ENCODE results near the gene RNF212. TPM values are rescaled to one million over a fixed set of nuclear protein-coding genes. Genes with fewer than 3 reads are reported as not detected.
A peak's percentile ranks its signal among the peaks of the same experiment; 100 is the strongest.

The RNF212 gene
- total RNA-seq, 1 donor from 2014 or later: 6.9 TPM

DNA sequence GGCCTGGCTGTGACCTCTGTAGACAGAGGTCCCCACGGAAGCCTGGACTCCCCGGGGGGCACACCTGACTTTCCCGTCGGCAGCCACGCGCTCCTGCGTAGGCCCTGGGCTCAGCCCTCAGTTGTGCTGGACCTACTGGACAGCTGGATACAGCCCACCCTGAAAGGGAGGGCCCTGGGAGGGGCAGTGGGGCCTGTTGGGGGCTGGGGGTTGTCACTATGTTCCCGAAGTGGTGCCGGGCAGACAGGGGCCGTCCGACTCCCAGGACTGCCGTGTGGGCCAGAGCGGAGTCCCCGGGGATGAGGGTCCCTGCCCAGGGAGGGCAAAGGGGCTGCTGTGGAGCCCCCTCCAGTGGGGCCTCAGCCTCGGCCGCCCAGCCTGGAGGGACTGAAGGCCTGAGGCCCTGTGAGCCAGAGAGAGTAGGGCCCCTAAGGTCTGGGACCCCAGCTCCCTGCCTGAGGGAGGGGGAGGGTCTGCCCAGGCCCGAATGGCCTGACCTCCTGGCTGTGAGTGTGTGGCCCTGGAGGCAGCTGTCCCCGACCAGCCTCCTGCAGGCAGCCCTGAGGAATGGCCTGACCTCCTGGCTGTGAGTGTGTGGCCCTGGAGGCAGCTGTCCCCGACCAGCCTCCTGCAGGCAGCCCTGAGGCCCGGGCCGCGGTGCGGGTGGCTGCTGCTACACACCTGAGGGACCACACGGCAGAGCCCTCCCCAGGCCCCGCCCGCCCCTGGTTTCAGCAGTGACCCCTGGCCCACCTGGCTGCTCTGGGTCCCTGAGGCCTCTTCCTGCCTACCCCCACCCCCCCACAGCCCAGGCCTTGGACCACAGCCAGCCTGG is 76.2 kb downstream of the RNF212 start:
- DNase-seq (no peak), ATAC-seq (no peak)
- TF ChIP-seq CTCF (IDR thresholded peaks at IDR 0.05): no peak
- Histone ChIP-seq H3K27ac (no peak overlapping the region), H3K27me3 (peaks cover 9% of the 10 kb centered on the region), H3K4me3 (no peak overlapping the region), H3K36me3 (no peaks in the 10 kb centered on the region), H3K4me1 (peaks cover 14% of the 10 kb centered on the region), H3K9me3 (no peaks in the 10 kb centered on the region)
- intact Hi-C loops (cut with DNase I): no loop called here

- H3K4me1 ChIP-seq: peaks cover 4% of the 10 kb centered on the region
- ATAC-seq (no peak), DNase-seq (no peak)
- no peaks in the 10 kb centered on the region for H3K9me3 ChIP-seq
- intact Hi-C loops (cut with DNase I): no loop called here
- peaks cover 9% of the 10 kb centered on the region for H3K27me3 ChIP-seq
- TF ChIP-seq CTCF (IDR thresholded peaks at IDR 0.05): no peak
- H3K4me3 ChIP-seq: no peak overlapping the region
- no peaks in the 10 kb centered on the region for H3K36me3 ChIP-seq
- no peak overlapping the region for H3K27ac ChIP-seq
Measured at GRCh38 chr4:1036095-1036494, 77.3 kb downstream of the RNF212 start.

DNA sequence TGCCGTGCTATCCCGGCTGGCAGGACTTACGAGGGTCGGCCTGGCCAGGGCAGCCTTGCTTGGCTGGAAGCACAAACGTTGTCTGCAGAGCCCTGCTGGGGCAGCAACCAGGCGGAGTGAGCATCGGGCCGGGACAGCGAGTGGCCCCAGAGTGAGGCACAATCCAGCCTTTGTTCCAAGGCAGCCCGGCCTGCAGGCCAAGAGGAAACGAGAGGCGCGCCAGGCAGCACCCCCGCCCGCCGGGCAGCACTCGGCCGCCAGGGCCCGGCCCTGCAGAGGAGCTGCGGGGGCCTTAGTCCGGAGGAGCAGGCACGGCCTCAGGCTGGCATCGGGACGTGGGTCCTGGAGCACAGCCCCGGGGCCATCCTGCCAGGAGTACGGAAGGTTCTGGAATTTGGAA is 77.9 kb downstream of the RNF212 start:
- intact Hi-C loops (cut with DNase I): no loop called here
- peaks cover 6% of the 10 kb centered on the region for H3K27me3 ChIP-seq
- DNase-seq (no peak), ATAC-seq (no peak)
- no peaks in the 10 kb centered on the region for H3K9me3 ChIP-seq
- no peaks in the 10 kb centered on the region for H3K36me3 ChIP-seq
- no peak overlapping the region for H3K4me3 ChIP-seq
- no peak for TF ChIP-seq CTCF (IDR thresholded peaks at IDR 0.05)
- H3K27ac ChIP-seq: no peak overlapping the region
- peaks cover 2% of the 10 kb centered on the region for H3K4me1 ChIP-seq

- intact Hi-C loops (cut with DNase I): no loop called here
- H3K4me3 ChIP-seq: no peak overlapping the region
- peak overlapping the region; percentile 30 for H3K27ac ChIP-seq
- H3K9me3 ChIP-seq: no peaks in the 10 kb centered on the region
- peaks cover 6% of the 10 kb centered on the region for H3K27me3 ChIP-seq
- H3K4me1 ChIP-seq: no peaks in the 10 kb centered on the region
- ATAC-seq (peak; percentile 19), DNase-seq (no peak)
- TF ChIP-seq CTCF (IDR thresholded peaks at IDR 0.05): no peak
- H3K36me3 ChIP-seq: no peaks in the 10 kb centered on the region
Measured at GRCh38 chr4:1033840-1034551, 79.4 kb downstream of the RNF212 start.

DNA sequence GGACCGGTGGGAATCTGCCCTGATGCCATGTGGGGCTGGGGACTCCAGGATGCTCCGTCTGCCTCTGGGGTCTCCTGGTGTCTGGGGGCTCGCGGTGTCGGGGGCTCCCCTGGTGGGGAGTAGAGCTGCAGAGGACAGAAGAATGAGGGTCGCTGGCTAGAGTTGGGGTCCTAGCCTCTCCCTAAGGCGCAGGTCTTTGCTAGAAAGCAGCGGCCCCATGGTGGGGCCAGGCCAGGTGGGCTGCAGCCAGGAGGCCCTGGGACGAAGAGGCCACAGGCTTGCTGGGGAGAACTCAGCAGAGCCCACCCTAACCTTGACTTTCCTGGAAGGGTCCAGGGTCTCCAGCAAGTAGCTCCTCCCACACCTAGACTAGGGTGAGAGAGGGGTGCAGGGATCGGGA is 80.5 kb downstream of the RNF212 start:
- Histone ChIP-seq H3K4me1 (no peaks in the 10 kb centered on the region), H3K9me3 (no peaks in the 10 kb centered on the region), H3K27ac (no peak overlapping the region), H3K36me3 (no peaks in the 10 kb centered on the region), H3K4me3 (no peak overlapping the region), H3K27me3 (peaks cover 6% of the 10 kb centered on the region)
- intact Hi-C loops (cut with DNase I): no loop called here
- DNase-seq (no peak), ATAC-seq (no peak)
- TF ChIP-seq CTCF (IDR thresholded peaks at IDR 0.05): no peak

Measured in upper lobe of right lung (tissue), 1 donor.